A673 (cell line): ENCODE data around the gene SFTPB. TPM values are rescaled to one million over a fixed set of nuclear protein-coding genes. Genes with fewer than 3 reads are reported as not detected.

Experiments used
- BruUV-seq: library from RNA; stranded (reverse); fragments of 400-500 nt; replicated peaks from 2 replicates; lab custom pipeline; 2021; lab: Mats Ljungman, UMichigan
- CTCF ChIA-PET: fragments of 300-600 bp; sonication (Branson Sonifier 250); formaldehyde crosslinking; loops from one replicate; lab custom pipeline; 2022; ENCODE audit warnings: antibody characterized with exemption; lab: Charles Lee
- POLR2A ChIA-PET: fragments of 300-600 bp; sonication (Branson Sonifier 250); formaldehyde crosslinking; loops from one replicate; lab custom pipeline; 2022; ENCODE audit warnings: antibody characterized with exemption; ENCODE audit not compliant: low non-redundant PET; lab: Charles Lee
- DNase-seq: peaks from one replicate; pipeline ENCODE4 v3.0.0-alpha.2; 2015; ENCODE audit warnings: low spot score
- H3K27ac ChIP-seq: fragments of 200-600 bp; sonication (generic); 2 replicates; pipeline ENCODE4 v1.5.1; 2016; ENCODE audit warnings: mixed run types, low read depth, mild to moderate bottlenecking, mixed read lengths, antibody characterized with exemption, low read length; ENCODE audit not compliant: poor library complexity, severe bottlenecking
- H3K27me3 ChIP-seq: fragments of 200-600 bp; sonication (generic); replicated peaks from 2 replicates; pipeline ENCODE4 v1.6.1; 2017; ENCODE audit warnings: mixed run types, low read depth, mild to moderate bottlenecking, mixed read lengths, antibody characterized with exemption, low read length; ENCODE audit not compliant: insufficient read depth, poor library complexity
- H3K36me3 ChIP-seq: fragments of 200-600 bp; sonication (generic); 2 replicates; pipeline ENCODE4 v1.6.1; 2016; ENCODE audit warnings: mixed run types, mild to moderate bottlenecking, mixed read lengths, antibody characterized with exemption, low read length; ENCODE audit not compliant: insufficient read depth, poor library complexity, severe bottlenecking
- H3K4me1 ChIP-seq: fragments of 200-600 bp; sonication (generic); 2 replicates; pipeline ENCODE4 v1.6.1; 2017; ENCODE audit warnings: mixed run types, mild to moderate bottlenecking, mixed read lengths, antibody characterized with exemption, low read length; ENCODE audit not compliant: insufficient read depth, poor library complexity, severe bottlenecking
- H3K4me3 ChIP-seq: fragments of 200-600 bp; sonication (generic); 2 replicates; pipeline ENCODE4 v1.5.1; 2016; ENCODE audit warnings: low read depth, mixed run types, mild to moderate bottlenecking, mixed read lengths, low read length; ENCODE audit not compliant: poor library complexity, severe bottlenecking
- H3K9me3 ChIP-seq: fragments of 200-600 bp; sonication (generic); 2 replicates; pipeline ENCODE4 v1.6.1; 2016; ENCODE audit warnings: mixed run types, low read depth, mild to moderate bottlenecking, mixed read lengths, antibody characterized with exemption, low read length; ENCODE audit not compliant: poor library complexity, severe bottlenecking
- EZH2 ChIP-seq: fragments of 200-600 bp; sonication (generic); IDR thresholded peaks from 2 replicates; pipeline ENCODE4 v1.6.1; 2017; ENCODE audit warnings: borderline replicate concordance, low read depth, mild to moderate bottlenecking, mixed read lengths, antibody characterized with exemption, low read length; ENCODE audit not compliant: poor library complexity, severe bottlenecking
- intact Hi-C: fragments of 100-400 bp; cut with micrococcal nuclease; formaldehyde crosslinking; loops from one replicate; pipeline ENCODE4 v1.10.0; 2022; ENCODE audit not compliant: unreplicated experiment
- total RNA-seq: library from RNA; stranded (reverse); gene quantifications from 2 replicates; pipeline ENCODE4 v1.2.3, GENCODE V29; 2021
- TF ChIP-seq, protein P1 (sequence below): fragments of 300-800, 200-600 bp; sonication (generic); conservative IDR thresholded peaks from 2 replicates; pipeline ENCODE4 v1.5.1; 2017; ENCODE audit warnings: low read depth, mild to moderate bottlenecking, antibody characterized with exemption, low read length, moderate library complexity, mixed read lengths

SFTPB gene
- total RNA-seq, 1 experiment from 2014 or later, result not detected

DNA sequence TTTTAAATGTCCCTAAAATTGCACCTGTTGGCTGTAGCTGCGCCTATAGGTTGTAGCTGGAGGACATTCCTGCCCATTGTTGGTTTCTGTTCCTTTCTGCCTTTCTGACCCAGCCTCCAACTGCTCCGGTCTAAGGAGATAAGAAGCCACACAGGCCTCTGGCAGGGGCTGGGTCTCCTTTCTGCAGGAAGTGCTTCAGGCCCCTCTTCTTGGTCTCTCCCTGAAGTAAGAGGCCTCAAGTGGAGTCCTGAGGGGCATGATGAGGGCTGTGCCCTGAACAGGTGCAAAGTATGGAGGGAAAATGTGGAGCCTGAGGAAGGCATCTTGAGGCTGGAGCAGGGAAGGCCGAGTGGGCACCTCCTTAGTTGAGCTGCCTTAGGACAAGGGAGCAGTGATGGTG, 10.4 kb upstream of the SFTPB start:
- POLR2A ChIA-PET, result no interaction called here
- intact Hi-C loops, result loop anchor here (2.0 to 5.0 kb wide), 2 partner anchors 28 to 134 kb away; no protein-coding TSS in a partner anchor

DNA sequence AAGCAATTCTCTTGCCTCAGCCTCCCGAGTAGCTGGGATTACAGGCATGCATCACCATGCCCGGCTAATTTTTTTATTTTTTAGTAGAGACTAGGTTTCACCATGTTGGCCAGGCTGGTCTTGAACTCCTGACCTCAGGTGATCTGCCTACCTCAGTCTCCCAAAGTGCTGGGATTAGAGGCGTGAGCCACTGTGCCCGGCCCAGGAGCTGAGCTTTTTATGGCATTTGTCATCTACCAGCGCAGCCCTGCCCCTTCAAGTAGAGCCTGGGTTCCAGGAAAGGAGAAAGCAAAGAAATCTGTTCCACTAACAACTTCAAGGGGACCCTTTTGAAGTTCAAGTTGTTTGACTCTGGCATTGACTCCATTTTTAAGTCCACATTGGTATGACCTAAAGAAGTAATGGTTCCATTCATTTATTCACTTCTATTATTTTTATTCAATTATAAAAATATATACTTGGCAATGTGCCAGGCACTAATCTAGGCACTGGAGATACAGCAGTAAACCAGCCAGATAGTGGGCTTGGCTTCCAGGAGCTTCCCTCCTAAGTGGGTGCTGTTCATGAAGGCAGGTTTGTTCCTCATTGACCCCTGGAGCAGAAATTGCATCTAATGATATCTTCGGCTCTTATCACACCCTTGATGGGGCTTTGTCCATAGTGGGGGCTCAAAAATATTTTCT, 8.0 kb upstream of the SFTPB start:
- intact Hi-C loops, result loop anchor here (5.0 kb wide), 1 partner anchor 136 kb away; no protein-coding TSS in a partner anchor
- Histone ChIP-seq H3K27me3 (no peaks in the 10 kb centered on the region), H3K36me3 (no peaks in the 10 kb centered on the region), H3K27ac (no peak overlapping the region), H3K4me1 (no peaks in the 10 kb centered on the region), H3K9me3 (no peaks in the 10 kb centered on the region), H3K4me3 (no peak overlapping the region)
- DNase-seq, result no peak
- ChIA-PET POLR2A (no interaction called here), CTCF (interaction anchor here (1.4 kb wide), 1 partner anchor 31 kb away, joined by 4 read pairs; no protein-coding TSS in a partner anchor)
- no peak for TF ChIP-seq EZH2
- TF ChIP-seq, protein P1, sequence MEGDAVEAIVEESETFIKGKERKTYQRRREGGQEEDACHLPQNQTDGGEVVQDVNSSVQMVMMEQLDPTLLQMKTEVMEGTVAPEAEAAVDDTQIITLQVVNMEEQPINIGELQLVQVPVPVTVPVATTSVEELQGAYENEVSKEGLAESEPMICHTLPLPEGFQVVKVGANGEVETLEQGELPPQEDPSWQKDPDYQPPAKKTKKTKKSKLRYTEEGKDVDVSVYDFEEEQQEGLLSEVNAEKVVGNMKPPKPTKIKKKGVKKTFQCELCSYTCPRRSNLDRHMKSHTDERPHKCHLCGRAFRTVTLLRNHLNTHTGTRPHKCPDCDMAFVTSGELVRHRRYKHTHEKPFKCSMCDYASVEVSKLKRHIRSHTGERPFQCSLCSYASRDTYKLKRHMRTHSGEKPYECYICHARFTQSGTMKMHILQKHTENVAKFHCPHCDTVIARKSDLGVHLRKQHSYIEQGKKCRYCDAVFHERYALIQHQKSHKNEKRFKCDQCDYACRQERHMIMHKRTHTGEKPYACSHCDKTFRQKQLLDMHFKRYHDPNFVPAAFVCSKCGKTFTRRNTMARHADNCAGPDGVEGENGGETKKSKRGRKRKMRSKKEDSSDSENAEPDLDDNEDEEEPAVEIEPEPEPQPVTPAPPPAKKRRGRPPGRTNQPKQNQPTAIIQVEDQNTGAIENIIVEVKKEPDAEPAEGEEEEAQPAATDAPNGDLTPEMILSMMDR, result no peak
- BruUV-seq, result no TSS peak

More for the DNA sequence above, 10.4 kb upstream of the SFTPB start:
- no peak overlapping the region for H3K4me3 ChIP-seq
- TF ChIP-seq, protein P1, result no peak
- TF ChIP-seq EZH2, result no peak
- H3K27ac ChIP-seq, result no peak overlapping the region
- no peaks in the 10 kb centered on the region for H3K9me3 ChIP-seq
- BruUV-seq, result no TSS peak
- H3K4me1 ChIP-seq, result no peaks in the 10 kb centered on the region
- CTCF ChIA-PET, result interaction anchor here (1.3 to 1.7 kb wide), 2 partner anchors 28 to 29 kb away, joined by 5 to 10 read pairs; no protein-coding TSS in a partner anchor
- no peak for DNase-seq
- H3K36me3 ChIP-seq, result no peaks in the 10 kb centered on the region
- H3K27me3 ChIP-seq, result no peaks in the 10 kb centered on the region

DNA sequence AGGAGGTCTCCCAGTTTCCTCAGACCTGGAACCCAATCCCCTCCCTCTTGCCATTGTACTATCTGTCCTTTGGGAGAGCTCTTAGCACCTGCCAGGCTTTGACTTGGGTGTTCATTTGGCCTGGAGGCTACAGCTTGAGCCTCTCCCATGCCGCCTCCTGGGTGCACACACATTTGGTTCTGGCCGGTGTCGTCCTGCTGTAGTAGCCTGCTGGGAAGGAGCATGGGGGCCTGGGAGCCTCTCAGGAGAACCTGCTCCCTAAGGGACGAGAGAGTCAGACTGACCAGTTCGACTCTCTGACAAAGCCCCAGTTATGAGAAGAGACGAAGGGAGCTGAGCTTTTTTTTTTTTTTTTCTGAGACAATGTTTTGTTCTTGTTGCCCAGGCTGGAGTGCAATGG, 7.4 kb upstream of the SFTPB start:
- no peak overlapping the region for H3K4me3 ChIP-seq
- no peaks in the 10 kb centered on the region for H3K27me3 ChIP-seq
- no TSS peak for BruUV-seq
- H3K4me1 ChIP-seq, result no peaks in the 10 kb centered on the region
- H3K36me3 ChIP-seq, result no peaks in the 10 kb centered on the region
- intact Hi-C loops, result loop anchor here (5.0 kb wide), 1 partner anchor 137 kb away; no protein-coding TSS in a partner anchor
- no peak overlapping the region for H3K27ac ChIP-seq
- CTCF ChIA-PET, result interaction anchor here (1.4 kb wide), 1 partner anchor 32 kb away, joined by 4 read pairs; no protein-coding TSS in a partner anchor
- POLR2A ChIA-PET, result interaction anchor here (0.6 kb wide), 1 partner anchor 326 kb away, joined by 3 read pairs; no protein-coding TSS in a partner anchor
- TF ChIP-seq, protein P1, result no peak
- no peak for TF ChIP-seq EZH2
- H3K9me3 ChIP-seq, result no peaks in the 10 kb centered on the region
- DNase-seq, result no peak
